K562 (cell line): ENCODE measurements around the gene GTSE1. TPM values are rescaled to one million over a fixed set of nuclear protein-coding genes. Genes with fewer than 3 reads are reported as not detected.

Experiments
- MGA ChIP-seq: fragments of 450-650 bp; IDR thresholded peaks from 2 replicates; pipeline ENCODE4 v1.6.1; 2016; ENCODE audit warnings: mild to moderate bottlenecking, moderate library complexity
- polyA plus RNA-seq, 8 experiments: library from polyadenylated mRNA; depleted of rRNA in 4 of 8; stranded (reverse) in 5 of 8; unstranded in 3 of 8; fragments of >200 nt; fragmentation: Nextera tagmentation in 2 of 8; fragmentation: Illumina TruSeq in 1 of 8; extraction: Ambion mirVana in 2 of 8; extraction: Trizol in 1 of 8; gene quantifications; 2 replicates each; pipeline versions ENCODE4 v1.2.1 to v1.2.3, GENCODE V29; 2011 to 2014; ENCODE audit warnings: inconsistent platforms in 1 of 8, missing spikeins in 1 of 8
- total RNA-seq, 7 experiments: library from RNA; depleted of rRNA in 6 of 7; stranded (reverse); fragments of >200 nt in 6 of 7; fragmentation: Illumina TruSeq in 2 of 7; extraction: Trizol in 2 of 7; gene quantifications; 2 replicates each; pipeline versions ENCODE4 v1.2.1 to v1.2.3, GENCODE V29; 2011 to 2021; ENCODE audit warnings: low replicate concordance in 1 of 7

The GTSE1 gene
- total and polyA plus RNA-seq, 9 of the 15 experiments (the other 6 are each of a cell fraction or from before 2014, with no cell fraction given): 2.5 to 22.5 (median 12.9) TPM

GRCh38 chr22:46323162-46323561, 26.5 kb downstream of the GTSE1 start (continued):
- TF ChIP-seq MGA: no peak
